HG03045 (cell line): ENCODE results near the gene ULK4.
"Not testable (repeated sequence)": the region's sequence is repeated elsewhere in the genome, so short reads cannot be mapped to it uniquely, and the experiment has no call there.

Experiments
- ATAC-seq: cut with Tn5 transposase; IDR thresholded peaks from one replicate; pipeline ENCODE4 v1.9.1; 2021; ENCODE audit warnings: mild to moderate bottlenecking, moderate library complexity; ENCODE audit not compliant: unreplicated experiment

The ULK4 gene

GRCh38 chr3:41651718-41652117 is 310.2 kb downstream of the ULK4 start:
- ATAC-seq, result no peak

GRCh38 chr3:41650406-41650805 is 311.5 kb downstream of the ULK4 start:
- ATAC-seq, result no peak

- ATAC-seq, result no peak
Measured at GRCh38 chr3:41649129-41649739, 312.7 kb downstream of the ULK4 start.

GRCh38 chr3:41647730-41648129 is 314.2 kb downstream of the ULK4 start:
- not testable (repeated sequence) for ATAC-seq

GRCh38 chr3:41640076-41640475 is 321.8 kb downstream of the ULK4 start:
- ATAC-seq, result no peak

GRCh38 chr3:41638381-41638780 is 323.5 kb downstream of the ULK4 start:
- ATAC-seq, result no peak

GRCh38 chr3:41632700-41633099 is 329.2 kb downstream of the ULK4 start:
- ATAC-seq, result no peak

- ATAC-seq, result no peak
Measured at GRCh38 chr3:41630708-41631107, 331.2 kb downstream of the ULK4 start.

- no peak for ATAC-seq
Measured at GRCh38 chr3:41629986-41630385, 331.9 kb downstream of the ULK4 start.

- no peak for ATAC-seq
Measured at GRCh38 chr3:41629072-41629471, 332.8 kb downstream of the ULK4 start.

- ATAC-seq, result no peak
Measured at GRCh38 chr3:41627477-41628087, 334.3 kb downstream of the ULK4 start.

- ATAC-seq, result no peak
Measured at GRCh38 chr3:41612853-41613252, 349.1 kb downstream of the ULK4 start.

- ATAC-seq, result no peak
Measured at GRCh38 chr3:41611008-41611407, 350.9 kb downstream of the ULK4 start.

GRCh38 chr3:41608347-41608746 is 353.6 kb downstream of the ULK4 start:
- no peak for ATAC-seq

GRCh38 chr3:41603807-41604206 is 358.1 kb downstream of the ULK4 start:
- ATAC-seq, result no peak

- ATAC-seq, result no peak
Measured at GRCh38 chr3:41602121-41602520, 359.8 kb downstream of the ULK4 start.

- no peak for ATAC-seq
Measured at GRCh38 chr3:41601404-41601987, 360.4 kb downstream of the ULK4 start.

GRCh38 chr3:41600616-41601015 is 361.3 kb downstream of the ULK4 start:
- no peak for ATAC-seq

- no peak for ATAC-seq
Measured at GRCh38 chr3:41599127-41599484, 362.8 kb downstream of the ULK4 start.

- no peak for ATAC-seq
Measured at GRCh38 chr3:41598402-41599126, 363.3 kb downstream of the ULK4 start.

GRCh38 chr3:41593774-41594173 is 368.1 kb downstream of the ULK4 start:
- no peak for ATAC-seq
